ENCODE results near the gene UBR4.

DNA sequence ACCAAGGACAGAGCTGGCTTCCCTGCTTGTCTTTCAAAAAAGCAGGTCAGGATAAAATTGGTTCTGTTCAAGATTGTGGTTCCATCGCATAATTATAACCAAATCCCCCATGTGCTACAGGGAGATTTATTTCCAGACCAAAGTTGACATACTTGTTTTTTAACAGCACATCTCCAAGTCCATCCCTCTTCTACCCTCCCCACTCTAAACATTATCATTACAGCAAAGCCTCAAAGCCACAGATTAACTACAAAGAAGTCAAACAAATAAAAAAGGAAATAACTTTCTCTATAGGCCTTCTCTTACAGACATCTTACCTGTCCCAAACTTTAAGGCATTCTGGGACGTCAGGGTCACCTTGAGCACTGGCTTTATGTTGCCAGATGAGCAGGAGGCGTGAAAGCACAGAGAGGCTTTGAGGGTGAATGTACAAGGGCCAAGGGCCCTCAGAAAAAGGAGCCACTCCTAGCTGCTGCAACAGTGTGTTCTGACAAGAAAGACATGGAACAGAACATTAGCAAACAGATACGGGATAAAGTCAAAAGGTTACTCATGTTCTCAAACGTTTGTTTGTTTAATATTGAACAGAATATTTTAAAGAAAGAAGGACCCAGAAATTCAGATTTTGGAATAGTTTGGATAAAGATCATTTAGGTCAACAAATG lies 31.2 kb downstream of the UBR4 start:
- TF ChIP-seq, protein P1, sequence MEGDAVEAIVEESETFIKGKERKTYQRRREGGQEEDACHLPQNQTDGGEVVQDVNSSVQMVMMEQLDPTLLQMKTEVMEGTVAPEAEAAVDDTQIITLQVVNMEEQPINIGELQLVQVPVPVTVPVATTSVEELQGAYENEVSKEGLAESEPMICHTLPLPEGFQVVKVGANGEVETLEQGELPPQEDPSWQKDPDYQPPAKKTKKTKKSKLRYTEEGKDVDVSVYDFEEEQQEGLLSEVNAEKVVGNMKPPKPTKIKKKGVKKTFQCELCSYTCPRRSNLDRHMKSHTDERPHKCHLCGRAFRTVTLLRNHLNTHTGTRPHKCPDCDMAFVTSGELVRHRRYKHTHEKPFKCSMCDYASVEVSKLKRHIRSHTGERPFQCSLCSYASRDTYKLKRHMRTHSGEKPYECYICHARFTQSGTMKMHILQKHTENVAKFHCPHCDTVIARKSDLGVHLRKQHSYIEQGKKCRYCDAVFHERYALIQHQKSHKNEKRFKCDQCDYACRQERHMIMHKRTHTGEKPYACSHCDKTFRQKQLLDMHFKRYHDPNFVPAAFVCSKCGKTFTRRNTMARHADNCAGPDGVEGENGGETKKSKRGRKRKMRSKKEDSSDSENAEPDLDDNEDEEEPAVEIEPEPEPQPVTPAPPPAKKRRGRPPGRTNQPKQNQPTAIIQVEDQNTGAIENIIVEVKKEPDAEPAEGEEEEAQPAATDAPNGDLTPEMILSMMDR (IDR thresholded peaks at IDR 0.05; ENCODE audit: low read depth, low read length) = no peak
- TF ChIP-seq EZH2phosphoT487 (IDR thresholded peaks at IDR 0.05; ENCODE audit: low read depth) = no peak

Data from OCI-LY3 (cell line).